DMS114 treated with DMSO at 0.1 percent for 48 hours (cell line): Measurements from ENCODE around the gene GABRQ.

Experiments used
- DNase-seq: peaks from one replicate; lab custom pipeline; 2025; ENCODE audit not compliant: unreplicated experiment; lab: John Stamatoyannopoulos, UW

The GABRQ gene

GRCh38 chrX:152637649-152638442 is at the start of gene GABRQ:
GABRQ (plus strand) TSS chrX:152637895; CDS start chrX:152638203, 308 bp downstream.
- DNase-seq: peak; percentile 38

GRCh38 chrX:152588206-152588605 is 49.5 kb upstream of the GABRQ start:
- DNase-seq: no peak

- no peak for DNase-seq
Observed at GRCh38 chrX:152600853-152601633, 36.7 kb upstream of the GABRQ start.

GRCh38 chrX:152601848-152602616 is 35.7 kb upstream of the GABRQ start:
- no peak for DNase-seq

- no peak for DNase-seq
Observed at GRCh38 chrX:152614791-152615190, 22.9 kb upstream of the GABRQ start.

- no peak for DNase-seq
Observed at GRCh38 chrX:152619897-152620296, 17.8 kb upstream of the GABRQ start.

- DNase-seq: peak; percentile 0
Observed at GRCh38 chrX:152632445-152633097, 5.1 kb upstream of the GABRQ start.

- peak; percentile 12 for DNase-seq
Observed at GRCh38 chrX:152635941-152636340, 1.8 kb upstream of the GABRQ start.

GRCh38 chrX:152638443-152638904 is 779 bp downstream of the GABRQ start:
- no peak for DNase-seq

GRCh38 chrX:152639426-152639825 is 1.7 kb downstream of the GABRQ start:
- DNase-seq: no peak

- no peak for DNase-seq
Observed at GRCh38 chrX:152640034-152640818, 2.5 kb downstream of the GABRQ start.

GRCh38 chrX:152641256-152641875 is 3.7 kb downstream of the GABRQ start:
- DNase-seq: no peak

GRCh38 chrX:152641996-152642395 is 4.3 kb downstream of the GABRQ start:
- DNase-seq: peak; percentile 1

- DNase-seq: no peak
Observed at GRCh38 chrX:152642931-152643564, 5.4 kb downstream of the GABRQ start.

GRCh38 chrX:152646961-152647360 is 9.3 kb downstream of the GABRQ start:
- DNase-seq: no peak

GRCh38 chrX:152647978-152648377 is 10.3 kb downstream of the GABRQ start:
- DNase-seq: no peak

- DNase-seq: no peak
Observed at GRCh38 chrX:152652060-152652459, 14.4 kb downstream of the GABRQ start.

- DNase-seq: no peak
Observed at GRCh38 chrX:152652467-152652866, 14.8 kb downstream of the GABRQ start.

- DNase-seq: no peak
Observed at GRCh38 chrX:152656087-152656486, 18.4 kb downstream of the GABRQ start.
